ENCODE data around the gene TNNI3K.

TNNI3K gene

GRCh38 chr1:74395571-74395970 is 160.4 kb downstream of the TNNI3K start:
- DNase-seq = no peak

GRCh38 chr1:74396462-74396861 is 161.3 kb downstream of the TNNI3K start:
- no peak for DNase-seq

GRCh38 chr1:74396933-74397332 is 161.7 kb downstream of the TNNI3K start:
- no peak for DNase-seq

- DNase-seq = no peak
Measured at GRCh38 chr1:74399249-74399648, 164.1 kb downstream of the TNNI3K start.

- no peak for DNase-seq
Measured at GRCh38 chr1:74402873-74403272, 167.7 kb downstream of the TNNI3K start.

- no peak for DNase-seq
Measured at GRCh38 chr1:74403606-74404005, 168.4 kb downstream of the TNNI3K start.

- DNase-seq = no peak
Measured at GRCh38 chr1:74406759-74407158, 171.6 kb downstream of the TNNI3K start.

- DNase-seq = no peak
Measured at GRCh38 chr1:74407902-74408301, 172.7 kb downstream of the TNNI3K start.

- no peak for DNase-seq
Measured at GRCh38 chr1:74412244-74412643, 177.1 kb downstream of the TNNI3K start.

GRCh38 chr1:74415935-74416334 is 180.7 kb downstream of the TNNI3K start:
- no peak for DNase-seq

GRCh38 chr1:74419611-74420010 is 184.4 kb downstream of the TNNI3K start:
- no peak for DNase-seq

- no peak for DNase-seq
Measured at GRCh38 chr1:74420467-74420866, 185.3 kb downstream of the TNNI3K start.

GRCh38 chr1:74422421-74423292 is 187.5 kb downstream of the TNNI3K start:
- no peak for DNase-seq

- DNase-seq = no peak
Measured at GRCh38 chr1:74423471-74423870, 188.3 kb downstream of the TNNI3K start.

GRCh38 chr1:74425676-74426075 is 190.5 kb downstream of the TNNI3K start:
- no peak for DNase-seq

GRCh38 chr1:74426208-74426937 is 191.2 kb downstream of the TNNI3K start:
- no peak for DNase-seq

- no peak for DNase-seq
Measured at GRCh38 chr1:74427681-74428080, 192.5 kb downstream of the TNNI3K start.

- DNase-seq = no peak
Measured at GRCh38 chr1:74429580-74429979, 194.4 kb downstream of the TNNI3K start.

GRCh38 chr1:74430342-74430934 is 195.3 kb downstream of the TNNI3K start:
- DNase-seq = no peak

GRCh38 chr1:74431531-74431930 is 196.3 kb downstream of the TNNI3K start:
- DNase-seq = no peak

- no peak for DNase-seq
Measured at GRCh38 chr1:74432325-74432724, 197.1 kb downstream of the TNNI3K start.

- no peak for DNase-seq
Measured at GRCh38 chr1:74434321-74434720, 199.1 kb downstream of the TNNI3K start.

- DNase-seq = no peak
Measured at GRCh38 chr1:74436078-74436477, 200.9 kb downstream of the TNNI3K start.

- no peak for DNase-seq
Measured at GRCh38 chr1:74437035-74437434, 201.8 kb downstream of the TNNI3K start.

Data from CD4-positive, alpha-beta T cell treated with Interleukin-4 for 4 hours (primary cell).